B cell (primary cell): ENCODE data around the gene TMEM203. TPM values are rescaled to one million over a fixed set of nuclear protein-coding genes. Genes with fewer than 3 reads are reported as not detected.
A peak's percentile ranks its signal among the peaks of the same experiment; 100 is the strongest.

Experiments used
- ATAC-seq: fragments of 200-7000 bp; cut with Tn5 transposase; one replicate; pipeline ENCODE4 v1.10.0; 2021; ENCODE audit warnings: low read depth, mild to moderate bottlenecking, moderate number of reproducible peaks, moderate library complexity
- CTCF ChIA-PET: fragments of 350-600 bp; sonication (Branson Sonifier 250); formaldehyde crosslinking; loops from one replicate; lab custom pipeline; 2021; ENCODE audit warnings: antibody characterized with exemption, inconsistent platforms; lab: Charles Lee
- POLR2A ChIA-PET: fragments of 350-600 bp; sonication (Branson Sonifier 250); formaldehyde crosslinking; loops from one replicate; lab custom pipeline; 2021; ENCODE audit warnings: antibody characterized with exemption; lab: Charles Lee
- DNase-seq: peaks from one replicate; pipeline ENCODE4 v3.0.0; 2013
- H2AFZ ChIP-seq: 2 replicates; pipeline ENCODE4 v1.6.1; 2012; ENCODE audit warnings: mild to moderate bottlenecking, low read depth, low read length; ENCODE audit not compliant: insufficient read depth, poor library complexity, severe bottlenecking
- H3K27ac ChIP-seq, 2 donors: 1 replicate in 1 of 2; 2 replicates in 1 of 2; pipeline ENCODE4 v1.5.1; 2012 to 2013; ENCODE audit warnings: low read length in 2 of 2, mild to moderate bottlenecking in 2 of 2, moderate library complexity in 1 of 2
- H3K27me3 ChIP-seq, 4 experiments: fragments of 200-600 bp in 1 of 4; sonication (generic) in 1 of 4; replicated peaks in 1 of 4; 1 replicate in 2 of 4; 2 replicates in 2 of 4; pipeline versions ENCODE4 v1.6.1 to v1.7.0; 2013 to 2016; ENCODE audit warnings: low read length in 3 of 4, mild to moderate bottlenecking in 2 of 4, mixed read lengths in 1 of 4, moderate library complexity in 1 of 4; ENCODE audit not compliant: insufficient read depth in 4 of 4, control insufficient read depth in 3 of 4; ENCODE audit errors: control extremely low read depth in 1 of 4
- H3K36me3 ChIP-seq, 2 experiments: replicated peaks in 1 of 2; 1 replicate in 1 of 2; 2 replicates in 1 of 2; pipeline versions ENCODE4 v1.6.1 to v1.7.1; 2013; ENCODE audit warnings: low read length in 1 of 2; ENCODE audit not compliant: insufficient read depth in 2 of 2, control insufficient read depth in 1 of 2; ENCODE audit errors: control extremely low read depth in 1 of 2, extremely low read depth in 1 of 2
- H3K4me1 ChIP-seq, 2 donors: fragments of 200-600 bp in 1 of 2; sonication (generic) in 1 of 2; 1 replicate in 1 of 2; 2 replicates in 1 of 2; pipeline versions ENCODE4 v1.5.1 to v1.6.1; 2013 to 2017; ENCODE audit warnings: low read length in 2 of 2; ENCODE audit not compliant: control insufficient read depth in 2 of 2, insufficient read depth in 2 of 2
- H3K4me2 ChIP-seq: replicated peaks from 2 replicates; pipeline ENCODE3; 2012; ENCODE audit warnings: mild to moderate bottlenecking, low read depth, low read length; ENCODE audit not compliant: poor library complexity, severe bottlenecking
- H3K4me3 ChIP-seq, 5 experiments: fragments of 200-600 bp in 1 of 5; sonication (generic) in 1 of 5; 1 replicate in 3 of 5; 2 replicates in 2 of 5; pipeline versions ENCODE4 v1.5.1 to v1.7.0; 2011 to 2016; ENCODE audit warnings: low read length in 4 of 5, mild to moderate bottlenecking in 4 of 5, low read depth in 2 of 5, control low read depth in 1 of 5, moderate library complexity in 1 of 5; ENCODE audit not compliant: insufficient read depth in 1 of 5; ENCODE audit errors: control extremely low read depth in 1 of 5, extremely low read depth in 1 of 5
- H3K79me2 ChIP-seq: fragments of 200-600 bp; sonication (generic); one replicate; pipeline ENCODE4 v1.6.0; 2016; ENCODE audit warnings: low read length; ENCODE audit not compliant: control insufficient read depth, insufficient read depth
- H3K9ac ChIP-seq: fragments of 200-600 bp; sonication (generic); 2 replicates; pipeline ENCODE4 v1.6.1; 2017; ENCODE audit warnings: mild to moderate bottlenecking, low read length, moderate library complexity
- H3K9me3 ChIP-seq, 3 donors: one replicate each; pipeline versions ENCODE4 v1.6.1 to v1.7.1; 2013; ENCODE audit warnings: low read length in 2 of 3; ENCODE audit not compliant: control insufficient read depth in 2 of 3, insufficient read depth in 1 of 3; ENCODE audit errors: control extremely low read depth in 1 of 3
- H4K20me1 ChIP-seq: 2 replicates; pipeline ENCODE4 v1.6.0; 2012; ENCODE audit warnings: mild to moderate bottlenecking, low read length; ENCODE audit not compliant: insufficient read depth, control insufficient read depth, poor library complexity, severe bottlenecking
- H3K27ac Mint-ChIP-seq: one replicate; pipeline ENCODE4 v1.8.0; 2021; ENCODE audit warnings: mixed read lengths
- H3K27me3 Mint-ChIP-seq: one replicate; pipeline ENCODE4 v1.8.0; 2021; ENCODE audit warnings: mixed read lengths
- H3K4me1 Mint-ChIP-seq: one replicate; pipeline ENCODE4 v1.8.0; 2021; ENCODE audit warnings: mixed read lengths
- H3K4me3 Mint-ChIP-seq: one replicate; pipeline ENCODE4 v1.8.0; 2021; ENCODE audit warnings: mixed read lengths
- H3K9me3 Mint-ChIP-seq: one replicate; pipeline ENCODE4 v1.8.0; 2022; ENCODE audit warnings: mixed read lengths; ENCODE audit not compliant: insufficient read depth
- EZH2 ChIP-seq: IDR thresholded peaks from 2 replicates; pipeline ENCODE4 v1.6.1; 2012; ENCODE audit warnings: borderline replicate concordance, low read depth, mild to moderate bottlenecking, moderate library complexity, low read length; ENCODE audit not compliant: insufficient read depth, poor library complexity, severe bottlenecking
- WGBS: methylation state at CpG from one replicate; pipeline ENCODE4 v1.1.5; 2013; ENCODE audit warnings: missing lambda C conversion rate; ENCODE audit not compliant: insufficient coverage; 5-methylcytosine and 5-hydroxymethylcytosine counted together
- intact Hi-C: fragments of 100-400 bp; cut with micrococcal nuclease; formaldehyde crosslinking; loops from one replicate; pipeline ENCODE4 v1.10.0; 2022
- polyA plus RNA-seq: library from polyadenylated mRNA; depleted of rRNA; stranded (reverse); fragments of >200 nt; gene quantifications from 2 replicates; pipeline ENCODE4 v1.2.3, GENCODE V29; 2012
- total RNA-seq, 2 donors: library from RNA; stranded (reverse); fragments of 120-200 nt in 1 of 2; gene quantifications; 1 replicate in 1 of 2; 2 replicates in 1 of 2; pipeline versions ENCODE4 v1.2.3 to v1.2.4, GENCODE V29; 2013 to 2022
- TF ChIP-seq, protein P1 (sequence below): fragments of 200-600 bp; IDR thresholded peaks from one replicate; pipeline ENCODE4 v1.8.0; 2022; ENCODE audit warnings: antibody characterized with exemption, mild to moderate bottlenecking

TMEM203 gene
- total and polyA plus RNA-seq, 2 donors (not counting 1 experiment from before 2014, with no cell fraction given): 20.6 to 35.7 TPM

DNA sequence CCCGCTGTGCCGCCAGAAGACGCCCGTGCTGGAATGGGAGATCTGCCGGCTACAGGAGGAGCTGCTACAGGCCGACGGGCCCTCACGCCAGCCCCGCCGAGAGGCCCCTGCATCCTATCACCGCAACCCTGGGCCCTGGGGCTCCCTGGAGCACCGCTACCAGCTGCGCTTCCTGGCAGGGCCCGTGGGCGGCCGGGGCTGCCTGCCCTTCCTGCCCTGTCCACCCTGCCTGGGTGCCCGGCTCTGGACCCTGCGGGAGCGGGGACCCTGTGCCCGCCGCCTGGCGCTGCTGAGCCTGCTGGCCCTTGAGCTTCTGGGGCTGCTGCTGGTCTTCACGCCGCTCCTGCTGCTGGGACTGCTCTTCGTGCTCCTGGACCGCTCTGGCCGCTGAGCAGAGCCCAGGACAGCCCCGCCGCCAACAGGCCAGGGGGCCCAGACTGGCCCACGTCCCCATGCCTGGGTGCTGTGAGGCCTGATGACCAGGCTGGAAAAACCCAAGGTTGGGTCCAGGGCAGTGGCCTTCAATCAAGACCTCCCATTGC is 12.8 kb upstream of the TMEM203 start:
- intact Hi-C loops: no loop called here
- H4K20me1 ChIP-seq: no peaks in the 10 kb centered on the region
- Mint-ChIP-seq H3K4me1 (peaks cover 10% of the 10 kb centered on the region), H3K27me3 (no peaks in the 10 kb centered on the region), H3K27ac (no peak overlapping the region), H3K9me3 (no peaks in the 10 kb centered on the region), H3K4me3 (no peak overlapping the region)
- DNase-seq: no peak
- H3K36me3 ChIP-seq: no peaks in the 10 kb centered on the region
- WGBS: 96% methylated on average over 30 of the region's 30 CpGs
- peaks cover 3% of the 10 kb centered on the region for H3K79me2 ChIP-seq
- no peak for TF ChIP-seq EZH2
- TF ChIP-seq, protein P1, sequence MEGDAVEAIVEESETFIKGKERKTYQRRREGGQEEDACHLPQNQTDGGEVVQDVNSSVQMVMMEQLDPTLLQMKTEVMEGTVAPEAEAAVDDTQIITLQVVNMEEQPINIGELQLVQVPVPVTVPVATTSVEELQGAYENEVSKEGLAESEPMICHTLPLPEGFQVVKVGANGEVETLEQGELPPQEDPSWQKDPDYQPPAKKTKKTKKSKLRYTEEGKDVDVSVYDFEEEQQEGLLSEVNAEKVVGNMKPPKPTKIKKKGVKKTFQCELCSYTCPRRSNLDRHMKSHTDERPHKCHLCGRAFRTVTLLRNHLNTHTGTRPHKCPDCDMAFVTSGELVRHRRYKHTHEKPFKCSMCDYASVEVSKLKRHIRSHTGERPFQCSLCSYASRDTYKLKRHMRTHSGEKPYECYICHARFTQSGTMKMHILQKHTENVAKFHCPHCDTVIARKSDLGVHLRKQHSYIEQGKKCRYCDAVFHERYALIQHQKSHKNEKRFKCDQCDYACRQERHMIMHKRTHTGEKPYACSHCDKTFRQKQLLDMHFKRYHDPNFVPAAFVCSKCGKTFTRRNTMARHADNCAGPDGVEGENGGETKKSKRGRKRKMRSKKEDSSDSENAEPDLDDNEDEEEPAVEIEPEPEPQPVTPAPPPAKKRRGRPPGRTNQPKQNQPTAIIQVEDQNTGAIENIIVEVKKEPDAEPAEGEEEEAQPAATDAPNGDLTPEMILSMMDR: no peak
- H3K9ac ChIP-seq: no peak overlapping the region
- H3K4me1 ChIP-seq: peaks cover 6 to 13% of the 10 kb centered on the region in 2 donors
- no peaks in the 10 kb centered on the region for H3K27me3 ChIP-seq
- no peak overlapping the region for H3K27ac ChIP-seq
- H2AFZ ChIP-seq: no peak overlapping the region
- ChIA-PET POLR2A (no interaction called here), CTCF (interaction anchor here (0.7 kb wide), 1 partner anchor 14 kb away, joined by 7 read pairs; no protein-coding TSS in a partner anchor)
- H3K4me3 ChIP-seq: no peak overlapping the region
- no peak for ATAC-seq
- no peak overlapping the region for H3K4me2 ChIP-seq
- no peaks in the 10 kb centered on the region for H3K9me3 ChIP-seq

DNA sequence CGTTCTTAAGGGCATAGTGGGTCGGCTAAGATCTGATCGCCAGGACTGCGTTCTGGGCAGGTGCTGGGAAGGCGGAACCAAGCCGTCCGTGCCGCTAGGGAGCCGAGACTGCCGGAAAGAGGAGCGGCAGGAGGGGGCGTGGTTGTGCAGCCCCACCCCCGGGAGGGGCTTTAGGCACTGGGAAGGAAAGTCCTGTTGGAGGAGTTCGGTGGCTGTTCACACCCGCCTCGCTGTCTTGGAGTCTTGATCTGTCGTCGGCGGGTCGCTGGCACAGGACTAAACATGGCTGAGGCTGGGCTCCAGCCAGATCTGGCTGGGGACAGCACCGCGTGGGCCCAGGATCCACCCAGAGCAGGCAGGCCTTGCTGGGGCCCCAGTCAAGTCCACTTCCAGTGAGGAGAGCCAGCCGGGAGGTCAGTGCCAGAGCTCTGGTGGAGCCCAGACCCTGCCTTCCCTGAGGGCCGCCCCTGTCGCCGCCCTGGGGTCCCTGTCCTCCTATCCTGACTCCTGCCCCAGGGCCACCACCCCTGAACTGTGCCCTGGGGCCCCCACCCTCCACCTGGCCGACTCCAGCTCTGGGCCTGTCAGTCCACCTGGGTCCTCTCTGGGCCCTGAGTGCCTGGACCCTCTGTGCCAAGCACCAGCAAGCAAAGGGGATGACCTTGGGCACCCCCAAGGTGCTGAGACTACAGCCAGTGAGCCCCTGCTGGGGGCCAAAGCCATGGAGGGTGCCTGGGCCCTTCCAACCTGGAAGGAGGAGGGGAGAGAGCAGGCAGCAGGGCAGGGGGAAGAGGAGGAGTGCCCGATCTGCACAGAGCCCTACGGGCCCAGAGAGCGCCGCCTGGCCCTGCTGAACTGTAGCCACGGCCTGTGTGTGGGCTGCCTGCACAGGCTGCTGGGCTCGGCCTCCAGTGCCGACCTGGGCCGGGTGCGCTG is 12.1 kb upstream of the TMEM203 start:
- 92% methylated on average over 34 of the region's 36 CpGs for WGBS
- Mint-ChIP-seq H3K9me3 (no peaks in the 10 kb centered on the region), H3K27me3 (no peaks in the 10 kb centered on the region), H3K27ac (no peak overlapping the region), H3K4me1 (peaks cover 4% of the 10 kb centered on the region), H3K4me3 (no peak overlapping the region)
- Histone ChIP-seq H3K36me3 (no peaks in the 10 kb centered on the region), H3K27ac (no peak overlapping the region), H3K9me3 (no peaks in the 10 kb centered on the region), H3K9ac (no peak overlapping the region), H3K4me2 (peak overlapping the region; percentile 19), H3K27me3 (no peaks in the 10 kb centered on the region), H3K4me1 (peaks cover under 1 to 7% of the 10 kb centered on the region in 2 donors), H4K20me1 (no peaks in the 10 kb centered on the region), H2AFZ (no peak overlapping the region), H3K4me3 (no peak overlapping the region), H3K79me2 (peaks cover 3% of the 10 kb centered on the region)
- ChIA-PET POLR2A (no interaction called here), CTCF (no interaction called here)
- intact Hi-C loops: no loop called here
- ATAC-seq: no peak
- TF ChIP-seq, protein P1: no peak
- TF ChIP-seq EZH2: no peak
- DNase-seq: no peak
